HG02642 (cell line): Measurements from ENCODE around the gene RFPL3.
"Not testable (repeated sequence)": the region's sequence is repeated elsewhere in the genome, so short reads cannot be mapped to it uniquely, and the experiment has no call there.

Experiments
- ATAC-seq: cut with Tn5 transposase; IDR thresholded peaks from one replicate; pipeline ENCODE4 v1.9.1; 2021; ENCODE audit warnings: mild to moderate bottlenecking; ENCODE audit not compliant: unreplicated experiment, poor library complexity

RFPL3 gene

GRCh38 chr22:32348031-32348611 lies 9.5 kb upstream of the RFPL3 start:
- ATAC-seq = no peak

GRCh38 chr22:32351875-32352274 lies 5.8 kb upstream of the RFPL3 start:
- ATAC-seq = not testable (repeated sequence)

- ATAC-seq = no peak
Observed at GRCh38 chr22:32352681-32353080, 5.0 kb upstream of the RFPL3 start.

GRCh38 chr22:32353292-32353691 lies 4.4 kb upstream of the RFPL3 start:
- no peak for ATAC-seq

GRCh38 chr22:32353840-32354239 lies 3.8 kb upstream of the RFPL3 start:
- ATAC-seq = no peak

- ATAC-seq = no peak
Observed at GRCh38 chr22:32354360-32355351, 3.0 kb upstream of the RFPL3 start.

- no peak for ATAC-seq
Observed at GRCh38 chr22:32355760-32356159, 1.9 kb upstream of the RFPL3 start.

- ATAC-seq = not testable (repeated sequence)
Observed at GRCh38 chr22:32360096-32360495, 2.4 kb downstream of the RFPL3 start.

GRCh38 chr22:32361257-32361656 lies 3.6 kb downstream of the RFPL3 start:
- no peak for ATAC-seq

- no peak for ATAC-seq
Observed at GRCh38 chr22:32364210-32364609, 6.5 kb downstream of the RFPL3 start.

GRCh38 chr22:32375678-32376450 lies 18.2 kb downstream of the RFPL3 start:
- ATAC-seq = no peak

GRCh38 chr22:32376681-32377080 lies 19.0 kb downstream of the RFPL3 start:
- ATAC-seq = no peak

- no peak for ATAC-seq
Observed at GRCh38 chr22:32378707-32379272, 21.1 kb downstream of the RFPL3 start.

GRCh38 chr22:32380991-32381390 lies 23.3 kb downstream of the RFPL3 start:
- ATAC-seq = no peak

- ATAC-seq = no peak
Observed at GRCh38 chr22:32385681-32386080, 28.0 kb downstream of the RFPL3 start.

GRCh38 chr22:32389685-32390084 lies 32.0 kb downstream of the RFPL3 start:
- no peak for ATAC-seq

- ATAC-seq = no peak
Observed at GRCh38 chr22:32395107-32395506, 37.4 kb downstream of the RFPL3 start.

- ATAC-seq = no peak
Observed at GRCh38 chr22:32396255-32396654, 38.6 kb downstream of the RFPL3 start.

GRCh38 chr22:32396746-32397145 lies 39.1 kb downstream of the RFPL3 start:
- ATAC-seq = no peak

- no peak for ATAC-seq
Observed at GRCh38 chr22:32401486-32401885, 43.8 kb downstream of the RFPL3 start.

GRCh38 chr22:32404021-32404420 lies 46.4 kb downstream of the RFPL3 start:
- ATAC-seq = no peak
